HUES48 (cell line): ENCODE data around the gene P2RY11.

Experiments used
- H3K27ac ChIP-seq: one replicate; pipeline ENCODE4 v1.7.0; 2013; ENCODE audit warnings: low read depth, low read length, inconsistent platforms
- H3K27me3 ChIP-seq: 2 replicates; pipeline ENCODE4 v1.6.1; 2013; ENCODE audit warnings: mild to moderate bottlenecking, low read length; ENCODE audit not compliant: control insufficient read depth, insufficient read depth
- H3K36me3 ChIP-seq: 2 replicates; pipeline ENCODE4 v1.6.1; 2013; ENCODE audit warnings: low read length; ENCODE audit not compliant: control insufficient read depth, insufficient read depth
- H3K4me1 ChIP-seq: 2 replicates; pipeline ENCODE4 v1.6.1; 2013; ENCODE audit warnings: mild to moderate bottlenecking, low read length; ENCODE audit not compliant: control insufficient read depth, insufficient read depth
- H3K4me3 ChIP-seq: 2 replicates; pipeline ENCODE4 v1.5.1; 2013; ENCODE audit warnings: mild to moderate bottlenecking, low read depth, low read length
- H3K9ac ChIP-seq: 2 replicates; pipeline ENCODE4 v1.6.1; 2013; ENCODE audit warnings: mild to moderate bottlenecking, low read depth, low read length, moderate library complexity
- H3K9me3 ChIP-seq: 2 replicates; pipeline ENCODE4 v1.6.1; 2013; ENCODE audit warnings: low read length; ENCODE audit not compliant: control insufficient read depth, insufficient read depth

The P2RY11 gene

DNA sequence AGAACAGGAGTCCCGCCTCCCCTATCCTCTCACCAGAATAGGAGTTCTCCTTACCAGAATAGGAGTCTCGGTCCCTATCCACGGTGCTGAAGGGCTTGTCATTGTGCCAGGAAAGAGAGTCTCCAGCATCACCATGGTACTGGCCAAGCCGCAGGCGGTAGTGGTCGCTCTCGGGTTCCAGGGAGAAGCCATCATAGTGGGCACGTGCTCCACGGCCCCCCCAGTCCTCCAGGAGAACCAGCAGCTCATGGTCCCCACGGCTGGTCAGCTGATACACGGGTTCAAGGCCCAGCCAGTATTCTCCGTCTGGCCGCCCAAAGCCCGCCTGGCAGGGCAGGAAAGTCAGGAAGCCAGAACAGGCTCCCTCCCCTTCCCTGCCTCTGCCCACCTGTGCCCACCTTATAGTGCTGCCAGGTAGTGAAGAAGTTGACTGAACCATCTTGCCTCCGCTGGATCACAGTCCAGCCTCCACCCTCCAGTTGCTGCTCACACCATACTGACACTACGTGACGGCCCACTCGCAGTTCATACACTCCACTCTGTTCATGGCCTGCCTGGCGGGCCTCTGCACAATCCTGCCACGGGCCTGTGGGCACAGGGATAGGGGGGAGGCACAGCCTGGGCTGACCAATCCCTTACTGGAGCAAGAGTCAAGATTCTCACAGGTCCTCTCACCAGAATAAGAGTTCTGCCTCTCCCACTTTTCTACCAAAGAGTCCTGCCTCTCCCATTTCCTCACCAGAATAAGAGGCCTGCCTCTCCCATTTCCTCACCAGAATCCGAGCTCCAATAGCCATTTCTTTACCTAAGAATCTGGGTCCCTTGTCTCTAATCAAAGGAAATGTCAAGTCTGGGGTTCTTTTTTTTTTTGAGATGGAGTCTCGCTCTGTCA is 18.0 kb upstream of the P2RY11 start:
- H3K9me3 ChIP-seq = no peaks in the 10 kb centered on the region
- no peak overlapping the region for H3K4me3 ChIP-seq
- H3K27me3 ChIP-seq = peaks cover 25% of the 10 kb centered on the region

DNA sequence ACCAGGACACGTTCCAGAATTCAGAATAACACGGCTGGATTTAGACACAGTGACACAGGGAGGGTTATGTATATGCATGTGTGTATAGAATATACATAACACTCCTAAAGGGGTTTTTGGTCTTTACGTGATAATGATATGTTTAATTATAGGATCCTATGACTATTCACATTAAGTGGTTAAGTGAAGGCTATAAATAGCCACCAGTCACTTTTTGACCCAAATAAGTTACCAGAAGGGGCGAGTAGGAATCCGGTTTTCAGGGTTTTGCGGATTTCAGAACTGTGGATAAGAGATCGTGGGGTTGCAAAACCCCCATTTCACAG is 15.9 kb upstream of the P2RY11 start:
- H3K27ac ChIP-seq = no peak overlapping the region
- H3K4me3 ChIP-seq = peak overlapping the region; percentile 48; the same call in 1 of the 2 replicates
- H3K9me3 ChIP-seq = no peaks in the 10 kb centered on the region
- H3K4me1 ChIP-seq = no peaks in the 10 kb centered on the region
- peaks cover 6% of the 10 kb centered on the region; the same call in 1 of the 2 replicates for H3K36me3 ChIP-seq
- H3K27me3 ChIP-seq = peaks cover 25% of the 10 kb centered on the region
- H3K9ac ChIP-seq = no peak overlapping the region

More for the DNA sequence above, 18.0 kb upstream of the P2RY11 start:
- no peak overlapping the region for H3K9ac ChIP-seq
- peaks cover 6% of the 10 kb centered on the region; the same call in 1 of the 2 replicates for H3K36me3 ChIP-seq
- no peak overlapping the region for H3K27ac ChIP-seq
- no peaks in the 10 kb centered on the region for H3K4me1 ChIP-seq

DNA sequence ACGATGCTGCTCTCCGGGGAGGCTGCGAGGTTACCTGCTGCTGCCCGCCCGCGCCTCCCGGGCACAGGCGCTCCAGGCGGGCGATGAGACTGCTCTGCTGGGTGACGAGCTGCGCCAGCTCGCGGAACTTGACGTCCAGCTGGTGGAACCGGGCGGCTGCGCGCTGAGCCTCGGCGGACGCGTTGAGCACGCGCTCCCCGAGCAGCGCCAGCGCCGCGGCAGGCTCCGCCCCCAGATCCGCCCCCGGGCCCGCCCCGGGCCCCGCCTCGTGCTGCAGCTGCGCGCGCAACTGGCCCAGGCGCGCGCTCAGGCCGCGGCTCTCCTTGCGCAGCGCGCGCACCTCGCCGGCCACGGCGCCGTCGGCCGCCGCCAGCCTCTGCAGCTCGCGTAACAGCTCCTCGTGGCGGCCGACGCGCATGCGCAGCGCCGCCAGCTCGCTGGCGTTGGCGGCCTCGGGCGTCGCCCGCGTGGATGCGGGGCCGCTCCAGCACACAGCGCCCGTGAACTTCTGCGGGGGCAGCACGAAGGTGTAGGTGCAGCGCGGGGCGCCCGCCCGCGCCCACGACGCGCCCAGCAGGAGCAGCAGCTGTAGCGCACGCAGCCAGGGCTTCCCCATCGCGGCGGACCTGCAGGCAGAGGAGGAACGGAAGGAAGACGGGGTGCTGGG is 15.4 kb upstream of the P2RY11 start:
- H3K27ac ChIP-seq = no peak overlapping the region

DNA sequence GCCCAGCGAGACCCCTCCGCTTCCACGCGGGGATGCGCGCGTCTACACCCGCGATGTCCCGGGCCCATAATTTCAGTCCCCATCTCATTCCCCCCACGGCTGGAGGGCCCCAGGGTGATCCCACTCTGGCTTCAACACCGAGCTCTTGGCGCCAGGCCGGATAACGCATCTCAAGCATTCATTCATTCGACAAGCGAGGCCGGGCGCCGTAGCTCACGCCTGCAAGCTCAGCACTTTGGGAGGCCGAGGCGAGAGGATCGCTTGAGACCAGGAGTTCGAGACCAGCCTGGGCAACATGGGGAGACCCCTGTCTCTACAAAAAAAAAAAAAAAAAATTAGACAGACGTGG is 14.9 kb upstream of the P2RY11 start:
- H3K9me3 ChIP-seq = no peaks in the 10 kb centered on the region
- peaks cover 6% of the 10 kb centered on the region; the same call in 1 of the 2 replicates for H3K36me3 ChIP-seq
- H3K27me3 ChIP-seq = peaks cover 25% of the 10 kb centered on the region
- H3K4me1 ChIP-seq = no peaks in the 10 kb centered on the region
- H3K9ac ChIP-seq = 0 out of 2 replicates have a peak overlapping the region, but pooled peaks have one; percentile 63
- H3K4me3 ChIP-seq = peak overlapping the region; percentile 55
- H3K27ac ChIP-seq = no peak overlapping the region

More for the DNA sequence above, 15.4 kb upstream of the P2RY11 start:
- peaks cover 25% of the 10 kb centered on the region for H3K27me3 ChIP-seq
- H3K9ac ChIP-seq = 0 out of 2 replicates have a peak overlapping the region, but pooled peaks have one; percentile 63
- H3K36me3 ChIP-seq = peaks cover 6% of the 10 kb centered on the region; the same call in 1 of the 2 replicates
- H3K4me3 ChIP-seq = peak overlapping the region; percentile 55
- no peaks in the 10 kb centered on the region for H3K9me3 ChIP-seq
- no peaks in the 10 kb centered on the region for H3K4me1 ChIP-seq

DNA sequence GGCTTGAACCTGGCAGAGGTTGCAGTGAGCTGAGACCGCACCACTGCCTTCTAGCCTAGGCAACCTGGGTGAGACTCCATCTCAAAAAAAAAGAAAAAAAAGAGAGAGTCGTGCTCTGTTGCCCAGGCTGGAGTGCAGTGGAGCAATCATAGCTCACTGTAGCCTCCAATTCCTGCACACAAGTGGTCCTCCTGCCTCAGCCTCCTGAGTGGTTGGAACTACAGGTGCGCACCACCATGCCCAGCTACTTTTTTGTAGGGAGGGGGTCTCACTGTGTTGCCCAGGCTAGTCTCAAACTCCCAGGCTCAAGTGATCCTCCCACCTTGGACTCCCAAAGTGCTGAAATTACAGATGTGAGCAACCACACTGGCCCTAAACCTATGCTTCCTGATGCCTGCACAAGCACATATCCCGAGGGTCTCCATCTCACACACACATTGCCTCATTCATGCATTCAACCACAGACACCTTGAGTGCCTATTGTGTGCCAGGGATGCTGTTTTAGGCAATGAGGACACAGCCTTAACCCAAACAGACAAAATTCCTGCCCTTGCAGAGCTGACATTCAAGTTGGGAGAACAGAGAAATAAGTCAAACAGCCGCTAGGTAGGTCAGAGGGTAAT is 11.2 kb upstream of the P2RY11 start:
- no peak overlapping the region for H3K4me3 ChIP-seq
- no peak overlapping the region for H3K9ac ChIP-seq

DNA sequence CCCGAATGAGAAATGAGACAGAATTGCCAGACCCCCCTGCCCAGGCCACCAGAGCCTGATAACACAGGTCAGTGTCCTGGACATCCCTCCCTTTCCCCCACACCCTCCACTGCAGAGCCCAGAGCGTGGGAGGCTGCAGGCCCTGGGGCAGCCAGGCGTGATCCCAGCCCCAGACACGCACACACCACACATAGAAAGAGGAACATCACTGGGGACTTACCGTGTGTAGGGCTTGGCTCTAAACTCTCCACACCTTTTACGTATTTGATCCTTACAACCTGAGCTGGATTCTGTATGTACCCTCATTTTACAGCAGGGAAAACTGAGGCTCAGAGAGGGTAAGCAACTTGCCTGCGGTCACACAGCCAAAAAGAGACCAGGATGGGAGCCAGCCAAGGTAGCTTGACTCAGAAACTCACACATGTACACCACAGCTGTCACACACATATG is 8.7 kb upstream of the P2RY11 start:
- peaks cover 6% of the 10 kb centered on the region for H3K36me3 ChIP-seq
- H3K4me3 ChIP-seq = no peak overlapping the region
- no peak overlapping the region for H3K27ac ChIP-seq
- H3K9ac ChIP-seq = no peak overlapping the region
- no peaks in the 10 kb centered on the region; the same call in 1 of the 2 replicates for H3K4me1 ChIP-seq
- no peaks in the 10 kb centered on the region for H3K9me3 ChIP-seq
- no peaks in the 10 kb centered on the region for H3K27me3 ChIP-seq

More for the DNA sequence above, 11.2 kb upstream of the P2RY11 start:
- H3K4me1 ChIP-seq = no peaks in the 10 kb centered on the region
- peaks cover 15% of the 10 kb centered on the region for H3K27me3 ChIP-seq
- no peaks in the 10 kb centered on the region for H3K36me3 ChIP-seq
- no peaks in the 10 kb centered on the region for H3K9me3 ChIP-seq
- H3K27ac ChIP-seq = no peak overlapping the region

DNA sequence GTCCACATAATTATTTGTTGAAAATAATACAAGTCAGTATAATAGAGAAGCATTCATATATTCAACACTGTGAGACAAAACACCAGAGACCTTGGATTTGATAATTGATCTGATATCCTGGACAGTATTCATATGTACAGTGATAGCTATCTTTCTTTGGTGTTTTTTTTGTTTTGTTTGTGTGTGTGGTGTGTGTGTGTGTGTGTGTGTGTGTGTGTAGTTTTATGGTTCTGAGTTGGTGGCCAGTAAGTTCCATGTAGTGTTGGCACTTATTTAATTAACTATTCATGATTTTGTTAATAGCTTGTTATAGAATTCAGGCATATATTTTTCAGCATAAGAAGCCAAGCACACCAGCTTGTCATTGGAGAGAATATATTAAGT is 7.4 kb upstream of the P2RY11 start:
- H3K27ac ChIP-seq = no peak overlapping the region
- H3K9ac ChIP-seq = no peak overlapping the region
- H3K9me3 ChIP-seq = no peaks in the 10 kb centered on the region
- no peaks in the 10 kb centered on the region for H3K27me3 ChIP-seq
- H3K4me1 ChIP-seq = no peaks in the 10 kb centered on the region; the same call in 1 of the 2 replicates
- no peak overlapping the region for H3K4me3 ChIP-seq
- H3K36me3 ChIP-seq = peaks cover 19% of the 10 kb centered on the region

DNA sequence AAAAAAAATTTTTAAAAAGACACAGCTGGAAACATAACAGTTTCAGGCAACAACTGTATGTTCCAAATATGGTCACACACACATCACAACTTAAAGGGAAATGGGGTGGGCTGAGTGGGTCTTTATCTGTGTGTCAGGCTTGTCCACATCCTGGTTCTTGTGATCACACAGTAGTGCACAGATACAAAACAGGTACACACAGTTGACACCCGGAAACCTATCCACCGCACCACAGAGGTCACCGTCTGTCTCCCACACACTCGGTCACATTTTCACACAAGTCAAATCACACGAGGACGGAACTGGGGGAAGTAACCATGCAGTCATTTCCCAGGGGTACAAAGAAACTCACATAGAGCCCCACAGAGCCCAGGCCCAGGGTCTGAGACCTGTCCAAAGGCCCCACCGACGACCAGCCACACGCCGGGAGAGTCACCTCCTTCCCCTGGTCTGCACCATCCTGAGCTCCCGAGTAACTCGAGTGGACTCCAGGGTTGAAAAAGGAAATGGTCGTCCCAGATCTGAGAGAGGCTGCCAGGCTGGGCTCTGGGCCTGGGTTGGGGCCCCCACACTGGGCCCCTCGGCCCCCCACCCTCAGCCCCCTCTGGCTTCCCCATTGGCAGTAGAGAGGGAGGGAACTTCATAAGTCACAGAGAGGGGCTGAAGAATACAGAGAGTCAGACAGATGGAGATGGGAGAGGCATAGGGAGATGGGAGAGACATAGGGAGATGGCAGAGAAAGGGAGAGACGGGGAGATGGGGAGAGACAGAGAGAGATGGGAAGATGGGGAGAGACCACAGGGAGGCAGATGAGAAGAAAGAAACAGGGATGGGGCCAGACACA is 6.6 kb upstream of the P2RY11 start:
- no peak overlapping the region for H3K27ac ChIP-seq
- no peak overlapping the region for H3K9ac ChIP-seq
- H3K27me3 ChIP-seq = no peaks in the 10 kb centered on the region
- H3K4me1 ChIP-seq = no peaks in the 10 kb centered on the region; the same call in 1 of the 2 replicates
- no peaks in the 10 kb centered on the region for H3K9me3 ChIP-seq
- peaks cover 27% of the 10 kb centered on the region for H3K36me3 ChIP-seq
- H3K4me3 ChIP-seq = no peak overlapping the region

DNA sequence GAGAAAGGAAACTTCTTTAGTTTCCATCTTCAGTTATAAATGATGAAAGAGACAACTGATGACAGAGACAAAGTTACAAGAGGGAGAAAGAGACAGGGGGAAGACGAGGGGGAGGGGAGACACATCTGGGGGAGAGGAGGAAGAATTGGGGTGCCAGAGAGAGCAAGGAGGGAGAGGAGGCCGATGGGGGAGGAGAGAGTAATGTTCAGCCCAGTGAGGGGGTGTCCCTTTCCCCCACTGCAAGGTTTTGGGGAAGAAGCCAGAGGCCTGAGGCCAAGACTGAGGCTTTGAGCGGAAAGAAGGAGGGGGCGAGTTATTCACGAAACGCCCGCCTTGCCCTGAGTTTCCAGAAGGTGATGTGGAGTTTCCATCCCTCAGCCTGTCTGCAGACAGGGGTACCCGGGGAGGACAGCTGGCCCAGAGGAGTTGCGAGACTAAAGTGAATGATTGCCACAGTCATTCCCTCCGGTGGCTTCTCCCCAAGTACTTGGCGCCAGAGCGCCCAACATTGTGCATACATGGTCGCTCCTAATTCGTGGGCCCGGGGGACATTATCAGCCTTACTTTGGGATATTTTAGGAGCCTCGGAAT is 5.9 kb upstream of the P2RY11 start:
- H3K4me3 ChIP-seq = peak overlapping the region; percentile 96; the same call in 1 of the 2 replicates
- peaks cover 34% of the 10 kb centered on the region for H3K36me3 ChIP-seq
- H3K27ac ChIP-seq = no peak overlapping the region
- H3K9me3 ChIP-seq = no peaks in the 10 kb centered on the region
- no peaks in the 10 kb centered on the region; the same call in 1 of the 2 replicates for H3K4me1 ChIP-seq
- H3K27me3 ChIP-seq = no peaks in the 10 kb centered on the region
- no peak overlapping the region for H3K9ac ChIP-seq
